WI38 (cell line): Measurements from ENCODE around the gene RFC2.
"Not testable (repeated sequence)": the region's sequence is repeated elsewhere in the genome, so short reads cannot be mapped to it uniquely, and the experiment has no call there.

Source experiments
- H3K4me3 ChIP-seq: 2 replicates; pipeline ENCODE4 v1.5.1; 2011; ENCODE audit warnings: low read depth, mild to moderate bottlenecking, control low read depth, low read length
- CTCF ChIP-seq: IDR thresholded peaks from 2 replicates; pipeline ENCODE4 v1.5.1; 2012; ENCODE audit warnings: low read depth, mild to moderate bottlenecking, control low read depth, low read length

The RFC2 gene

GRCh38 chr7:74230446-74231231, 23.6 kb downstream of the RFC2 start:
- no peak for TF ChIP-seq CTCF
- H3K4me3 ChIP-seq: no peak overlapping the region

GRCh38 chr7:74228951-74229900, 25.0 kb downstream of the RFC2 start:
- no peak for TF ChIP-seq CTCF
- no peak overlapping the region for H3K4me3 ChIP-seq

GRCh38 chr7:74226633-74227032, 27.6 kb downstream of the RFC2 start:
- no peak for TF ChIP-seq CTCF
- H3K4me3 ChIP-seq: no peak overlapping the region

- no peak for TF ChIP-seq CTCF
Observed at GRCh38 chr7:74225400-74225799, 28.8 kb downstream of the RFC2 start.

GRCh38 chr7:74224907-74225306, 29.3 kb downstream of the RFC2 start:
- H3K4me3 ChIP-seq: not testable (repeated sequence)

More at GRCh38 chr7:74225400-74225799, 28.8 kb downstream of the RFC2 start:
- H3K4me3 ChIP-seq: no peak overlapping the region

GRCh38 chr7:74224511-74224832, 29.7 kb downstream of the RFC2 start:
- no peak for TF ChIP-seq CTCF
- H3K4me3 ChIP-seq: no peak overlapping the region

GRCh38 chr7:74223711-74224510, 30.3 kb downstream of the RFC2 start:
- H3K4me3 ChIP-seq: no peak overlapping the region
- no peak for TF ChIP-seq CTCF
